NT2/D1 (cell line): ENCODE results near the gene DAAM1.

ENCODE experiments used
- SUZ12 ChIP-seq: IDR thresholded peaks from 2 replicates; pipeline ENCODE4 v1.6.1; 2011; ENCODE audit not compliant: insufficient read length, insufficient read depth; ENCODE audit errors: extremely low read depth
- YY1 ChIP-seq: IDR thresholded peaks from 2 replicates; pipeline ENCODE4 v1.6.1; 2011; ENCODE audit not compliant: insufficient read length, insufficient read depth
- ZNF274 ChIP-seq: IDR thresholded peaks from 2 replicates; pipeline ENCODE4 v1.6.1; 2011; ENCODE audit warnings: mild to moderate bottlenecking, low read depth, low read length

GRCh38 chr14:59210621-59211020 is 22.2 kb downstream of the DAAM1 start:
- TF ChIP-seq YY1 (no peak), SUZ12 (no peak), ZNF274 (no peak)
